Memory B cell (primary cell): ENCODE results near the gene FOXP3.

Source experiments
- ATAC-seq: fragments of 150-1000 bp; cut with Tn5 transposase; 2 replicates; pipeline ENCODE4 v1.10.0; 2021; ENCODE audit warnings: low read depth, mild to moderate bottlenecking, moderate library complexity
- DNase-seq, 2 donors: peaks; one replicate each; pipeline ENCODE4 v3.0.0; 2022; ENCODE audit warnings: low spot score in 2 of 2
- H3K27ac Mint-ChIP-seq: one replicate; pipeline ENCODE4 v1.8.0; 2022; ENCODE audit warnings: mild to moderate bottlenecking, moderate library complexity, mixed read lengths
- H3K27me3 Mint-ChIP-seq: one replicate; pipeline ENCODE4 v1.8.0; 2022; ENCODE audit warnings: mixed read lengths
- H3K36me3 Mint-ChIP-seq: one replicate; pipeline ENCODE4 v1.8.0; 2022; ENCODE audit warnings: mild to moderate bottlenecking, mixed read lengths
- H3K4me1 Mint-ChIP-seq: one replicate; pipeline ENCODE4 v1.8.0; 2022; ENCODE audit warnings: mixed read lengths
- H3K4me3 Mint-ChIP-seq: one replicate; pipeline ENCODE4 v1.8.0; 2022; ENCODE audit warnings: mild to moderate bottlenecking, moderate library complexity, mixed read lengths
- H3K9me3 Mint-ChIP-seq: one replicate; pipeline ENCODE4 v1.8.0; 2022; ENCODE audit warnings: mixed read lengths

FOXP3 gene

GRCh38 chrX:49230500-49231232 lies 33.8 kb downstream of the FOXP3 start:
- DNase-seq: peak; percentile 45 to 51

GRCh38 chrX:49228185-49228584 lies 36.3 kb downstream of the FOXP3 start:
- peaks cover 3% of the 10 kb centered on the region for H3K9me3 Mint-ChIP-seq
- no peak overlapping the region for H3K27ac Mint-ChIP-seq
- peaks cover 8% of the 10 kb centered on the region for H3K4me1 Mint-ChIP-seq
- H3K4me3 Mint-ChIP-seq: no peak overlapping the region
- ATAC-seq (no peak), DNase-seq (no peak)
- no peaks in the 10 kb centered on the region for H3K36me3 Mint-ChIP-seq
- H3K27me3 Mint-ChIP-seq: peaks cover 6% of the 10 kb centered on the region

More at GRCh38 chrX:49230500-49231232, 33.8 kb downstream of the FOXP3 start:
- Mint-ChIP-seq H3K27ac (peak overlapping the region; percentile 97), H3K36me3 (no peaks in the 10 kb centered on the region), H3K27me3 (no peaks in the 10 kb centered on the region), H3K9me3 (no peaks in the 10 kb centered on the region), H3K4me1 (peaks cover 7% of the 10 kb centered on the region), H3K4me3 (peak overlapping the region; percentile 90)
- peak; percentile 74 for ATAC-seq

- no peak overlapping the region for H3K27ac Mint-ChIP-seq
Observed at GRCh38 chrX:49227726-49228125, 36.8 kb downstream of the FOXP3 start.

GRCh38 chrX:49226946-49227345 lies 37.6 kb downstream of the FOXP3 start:
- Mint-ChIP-seq H3K4me1 (peaks cover 9% of the 10 kb centered on the region), H3K9me3 (peaks cover 3% of the 10 kb centered on the region), H3K27me3 (peaks cover 7% of the 10 kb centered on the region), H3K36me3 (no peaks in the 10 kb centered on the region), H3K27ac (no peak overlapping the region), H3K4me3 (no peak overlapping the region)
- ATAC-seq (no peak), DNase-seq (no peak)

More at GRCh38 chrX:49227726-49228125, 36.8 kb downstream of the FOXP3 start:
- DNase-seq (no peak), ATAC-seq (no peak)
- Mint-ChIP-seq H3K4me3 (no peak overlapping the region), H3K9me3 (peaks cover 3% of the 10 kb centered on the region), H3K27me3 (peaks cover 7% of the 10 kb centered on the region), H3K4me1 (peaks cover 8% of the 10 kb centered on the region), H3K36me3 (no peaks in the 10 kb centered on the region)

GRCh38 chrX:49225858-49226257 lies 38.7 kb downstream of the FOXP3 start:
- H3K4me1 Mint-ChIP-seq: peaks cover 14% of the 10 kb centered on the region
- peaks cover 7% of the 10 kb centered on the region for H3K27me3 Mint-ChIP-seq
- no peaks in the 10 kb centered on the region for H3K36me3 Mint-ChIP-seq
- DNase-seq (no peak), ATAC-seq (no peak)
- H3K27ac Mint-ChIP-seq: no peak overlapping the region
- no peak overlapping the region for H3K4me3 Mint-ChIP-seq
- peaks cover 3% of the 10 kb centered on the region for H3K9me3 Mint-ChIP-seq

GRCh38 chrX:49221868-49222267 lies 42.6 kb downstream of the FOXP3 start:
- ATAC-seq (peak; percentile 56), DNase-seq (no peak)
- peaks cover 11% of the 10 kb centered on the region for H3K4me1 Mint-ChIP-seq
- peaks cover 7% of the 10 kb centered on the region for H3K27me3 Mint-ChIP-seq
- H3K36me3 Mint-ChIP-seq: peaks cover 2% of the 10 kb centered on the region
- H3K9me3 Mint-ChIP-seq: peaks cover 3% of the 10 kb centered on the region
- H3K4me3 Mint-ChIP-seq: no peak overlapping the region
- no peak overlapping the region for H3K27ac Mint-ChIP-seq

GRCh38 chrX:49220100-49220499 lies 44.4 kb downstream of the FOXP3 start:
- H3K9me3 Mint-ChIP-seq: peaks cover 3% of the 10 kb centered on the region
- H3K36me3 Mint-ChIP-seq: peaks cover 2% of the 10 kb centered on the region
- ATAC-seq: no peak
- H3K4me3 Mint-ChIP-seq: no peak overlapping the region
- no peak for DNase-seq
- H3K4me1 Mint-ChIP-seq: peaks cover 11% of the 10 kb centered on the region
- peaks cover 9% of the 10 kb centered on the region for H3K27me3 Mint-ChIP-seq
- no peak overlapping the region for H3K27ac Mint-ChIP-seq

GRCh38 chrX:49214996-49215526 lies 49.4 kb downstream of the FOXP3 start:
- Mint-ChIP-seq H3K36me3 (peaks cover 10% of the 10 kb centered on the region), H3K4me3 (no peak overlapping the region), H3K27ac (no peak overlapping the region), H3K4me1 (no peaks in the 10 kb centered on the region), H3K9me3 (peaks cover 5% of the 10 kb centered on the region), H3K27me3 (peaks cover 2% of the 10 kb centered on the region)
- no peak for ATAC-seq
- no peak for DNase-seq

GRCh38 chrX:49214416-49214815 lies 50.1 kb downstream of the FOXP3 start:
- ATAC-seq: no peak
- H3K4me1 Mint-ChIP-seq: no peaks in the 10 kb centered on the region
- DNase-seq: no peak
- H3K27ac Mint-ChIP-seq: no peak overlapping the region
- peaks cover 5% of the 10 kb centered on the region for H3K9me3 Mint-ChIP-seq
- peaks cover 8% of the 10 kb centered on the region for H3K36me3 Mint-ChIP-seq
- peaks cover 2% of the 10 kb centered on the region for H3K27me3 Mint-ChIP-seq
- no peak overlapping the region for H3K4me3 Mint-ChIP-seq

- DNase-seq (no peak), ATAC-seq (no peak)
- Mint-ChIP-seq H3K9me3 (peaks cover 5% of the 10 kb centered on the region), H3K27me3 (peaks cover 4% of the 10 kb centered on the region), H3K36me3 (peaks cover 8% of the 10 kb centered on the region), H3K4me3 (no peak overlapping the region), H3K4me1 (no peaks in the 10 kb centered on the region), H3K27ac (no peak overlapping the region)
Observed at GRCh38 chrX:49212861-49213260, 51.6 kb downstream of the FOXP3 start.

GRCh38 chrX:49212209-49212608 lies 52.3 kb downstream of the FOXP3 start:
- DNase-seq (no peak), ATAC-seq (no peak)
- H3K4me3 Mint-ChIP-seq: no peak overlapping the region
- peaks cover 5% of the 10 kb centered on the region for H3K9me3 Mint-ChIP-seq
- H3K36me3 Mint-ChIP-seq: peaks cover 8% of the 10 kb centered on the region
- H3K27me3 Mint-ChIP-seq: peaks cover 4% of the 10 kb centered on the region
- no peaks in the 10 kb centered on the region for H3K4me1 Mint-ChIP-seq
- no peak overlapping the region for H3K27ac Mint-ChIP-seq

GRCh38 chrX:49211074-49211473 lies 53.4 kb downstream of the FOXP3 start:
- Mint-ChIP-seq H3K27ac (no peak overlapping the region), H3K27me3 (peaks cover 2% of the 10 kb centered on the region), H3K9me3 (peaks cover 5% of the 10 kb centered on the region), H3K36me3 (peaks cover 8% of the 10 kb centered on the region), H3K4me1 (no peaks in the 10 kb centered on the region), H3K4me3 (no peak overlapping the region)
- ATAC-seq (no peak), DNase-seq (no peak)

GRCh38 chrX:49210406-49210805 lies 54.1 kb downstream of the FOXP3 start:
- H3K4me3 Mint-ChIP-seq: no peak overlapping the region
- no peak overlapping the region for H3K27ac Mint-ChIP-seq
- peaks cover 8% of the 10 kb centered on the region for H3K36me3 Mint-ChIP-seq
- peaks cover 5% of the 10 kb centered on the region for H3K9me3 Mint-ChIP-seq
- DNase-seq (no peak), ATAC-seq (no peak)
- H3K4me1 Mint-ChIP-seq: no peaks in the 10 kb centered on the region
- peaks cover 1% of the 10 kb centered on the region for H3K27me3 Mint-ChIP-seq

- Mint-ChIP-seq H3K27ac (no peak overlapping the region), H3K4me3 (no peak overlapping the region)
Observed at GRCh38 chrX:49209434-49210251, 54.9 kb downstream of the FOXP3 start.

More at GRCh38 chrX:49209434-49210251, 54.9 kb downstream of the FOXP3 start:
- H3K4me1 Mint-ChIP-seq: no peaks in the 10 kb centered on the region
- peaks cover 1% of the 10 kb centered on the region for H3K27me3 Mint-ChIP-seq
- H3K36me3 Mint-ChIP-seq: peaks cover 5% of the 10 kb centered on the region
- ATAC-seq (no peak), DNase-seq (no peak)
- H3K9me3 Mint-ChIP-seq: peaks cover 5% of the 10 kb centered on the region
